ENCODE results near the gene MSANTD7. TPM values are rescaled to one million over a fixed set of nuclear protein-coding genes. Genes with fewer than 3 reads are reported as not detected.

MSANTD7 gene
- total and polyA plus RNA-seq, 2 donors (not counting 1 experiment from before 2014, with no cell fraction given) = 6.8 to 15.2 TPM

- Histone ChIP-seq H3K9ac (ENCODE audit: low read length) (no peak overlapping the region), H3K4me3 (ENCODE audit: control extremely low read depth in 1 of 5, extremely low read depth in 1 of 5, insufficient read depth in 1 of 5, low read depth in 2 of 5, low read length in 4 of 5) (no peak overlapping the region), H3K9me3 (ENCODE audit: control extremely low read depth in 1 of 3, control insufficient read depth in 2 of 3, insufficient read depth in 1 of 3, low read length in 2 of 3) (no peaks in the 10 kb centered on the region), H3K27ac (ENCODE audit: low read length in 2 of 2) (no peak overlapping the region), H3K4me1 (ENCODE audit: control insufficient read depth in 2 of 2, insufficient read depth in 2 of 2, low read length in 2 of 2) (peaks cover 16 to 17% of the 10 kb centered on the region in 2 donors), H3K79me2 (ENCODE audit: control insufficient read depth, insufficient read depth, low read length) (peaks cover 46% of the 10 kb centered on the region), H3K36me3 (replicated peaks in 1 of 2; ENCODE audit: control extremely low read depth in 1 of 2, control insufficient read depth in 1 of 2, extremely low read depth in 1 of 2, insufficient read depth in 2 of 2, low read length in 1 of 2) (peaks cover 10 to 27% of the 10 kb centered on the region in 2 experiments), H2AFZ (ENCODE audit: insufficient read depth, low read depth, low read length, poor library complexity, severe bottlenecking) (no peak overlapping the region), H4K20me1 (ENCODE audit: control insufficient read depth, insufficient read depth, low read length, poor library complexity, severe bottlenecking) (no peaks in the 10 kb centered on the region), H3K27me3 (replicated peaks in 1 of 4; ENCODE audit: control extremely low read depth in 1 of 4, control insufficient read depth in 3 of 4, insufficient read depth in 4 of 4, low read length in 3 of 4) (no peaks in the 10 kb centered on the region), H3K4me2 (replicated peaks; ENCODE audit: low read depth, low read length, poor library complexity, severe bottlenecking) (no peak overlapping the region)
- WGBS (ENCODE audit: insufficient coverage) = no CpG with 5 or more reads among the region's 2 CpGs
- Mint-ChIP-seq H3K27ac (no peak overlapping the region), H3K4me3 (peak overlapping the region; percentile 20), H3K27me3 (no peaks in the 10 kb centered on the region), H3K9me3 (ENCODE audit: insufficient read depth) (no peaks in the 10 kb centered on the region), H3K4me1 (peaks cover 20% of the 10 kb centered on the region)
- ChIA-PET CTCF (no interaction called here), POLR2A (no interaction called here)
- intact Hi-C loops (cut with micrococcal nuclease) = no loop called here
- ATAC-seq (ENCODE audit: low read depth) = no peak
- no peak for DNase-seq
- TF ChIP-seq EZH2 (IDR thresholded peaks at IDR 0.05; ENCODE audit: borderline replicate concordance, insufficient read depth, low read depth, low read length, poor library complexity, severe bottlenecking) = no peak
- TF ChIP-seq, protein P1, sequence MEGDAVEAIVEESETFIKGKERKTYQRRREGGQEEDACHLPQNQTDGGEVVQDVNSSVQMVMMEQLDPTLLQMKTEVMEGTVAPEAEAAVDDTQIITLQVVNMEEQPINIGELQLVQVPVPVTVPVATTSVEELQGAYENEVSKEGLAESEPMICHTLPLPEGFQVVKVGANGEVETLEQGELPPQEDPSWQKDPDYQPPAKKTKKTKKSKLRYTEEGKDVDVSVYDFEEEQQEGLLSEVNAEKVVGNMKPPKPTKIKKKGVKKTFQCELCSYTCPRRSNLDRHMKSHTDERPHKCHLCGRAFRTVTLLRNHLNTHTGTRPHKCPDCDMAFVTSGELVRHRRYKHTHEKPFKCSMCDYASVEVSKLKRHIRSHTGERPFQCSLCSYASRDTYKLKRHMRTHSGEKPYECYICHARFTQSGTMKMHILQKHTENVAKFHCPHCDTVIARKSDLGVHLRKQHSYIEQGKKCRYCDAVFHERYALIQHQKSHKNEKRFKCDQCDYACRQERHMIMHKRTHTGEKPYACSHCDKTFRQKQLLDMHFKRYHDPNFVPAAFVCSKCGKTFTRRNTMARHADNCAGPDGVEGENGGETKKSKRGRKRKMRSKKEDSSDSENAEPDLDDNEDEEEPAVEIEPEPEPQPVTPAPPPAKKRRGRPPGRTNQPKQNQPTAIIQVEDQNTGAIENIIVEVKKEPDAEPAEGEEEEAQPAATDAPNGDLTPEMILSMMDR (IDR thresholded peaks at IDR 0.05) = no peak
Observed at GRCh38 chr10:14840178-14840577, 2.1 kb downstream of the MSANTD7 start.

DNA sequence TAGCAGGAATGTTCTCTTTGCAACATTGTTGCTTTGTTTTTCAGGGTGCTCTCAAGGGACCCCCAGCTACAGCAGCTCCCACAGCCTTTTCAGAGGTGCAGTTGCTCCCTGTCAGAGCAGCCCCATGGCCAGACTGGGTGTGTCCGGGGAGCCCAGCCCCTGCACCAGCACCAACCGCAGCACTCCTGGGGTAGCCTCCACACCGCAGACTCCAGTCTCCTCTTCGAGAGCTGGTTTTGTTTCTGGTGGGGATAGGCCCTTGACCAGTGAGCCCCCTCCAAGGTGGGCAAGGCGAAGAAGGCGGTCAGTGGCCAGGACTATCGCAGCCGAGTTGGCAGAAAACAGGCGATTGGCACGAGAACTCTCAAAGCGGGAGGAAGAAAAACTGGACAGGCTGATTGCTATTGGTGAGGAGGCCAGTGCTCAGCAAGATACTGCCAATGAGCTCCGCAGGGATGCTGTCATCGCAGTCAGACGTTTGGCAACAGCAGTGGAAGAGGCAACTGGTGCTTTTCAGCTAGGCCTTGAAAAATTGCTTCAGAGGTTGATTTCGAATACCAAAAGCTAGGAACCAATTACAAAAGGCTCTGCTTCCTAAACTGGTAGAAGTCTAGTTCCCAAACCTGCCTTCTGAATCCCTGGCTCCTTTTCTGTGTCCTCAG is 5.4 kb downstream of the MSANTD7 start:
- Histone ChIP-seq H3K9ac (ENCODE audit: low read length) (no peak overlapping the region), H3K9me3 (ENCODE audit: control extremely low read depth in 1 of 3, control insufficient read depth in 2 of 3, insufficient read depth in 1 of 3, low read length in 2 of 3) (no peaks in the 10 kb centered on the region), H2AFZ (ENCODE audit: insufficient read depth, low read depth, low read length, poor library complexity, severe bottlenecking) (no peak overlapping the region), H4K20me1 (ENCODE audit: control insufficient read depth, insufficient read depth, low read length, poor library complexity, severe bottlenecking) (no peaks in the 10 kb centered on the region), H3K27me3 (replicated peaks in 1 of 4; ENCODE audit: control extremely low read depth in 1 of 4, control insufficient read depth in 3 of 4, insufficient read depth in 4 of 4, low read length in 3 of 4) (no peaks in the 10 kb centered on the region), H3K79me2 (ENCODE audit: control insufficient read depth, insufficient read depth, low read length) (peaks cover 35% of the 10 kb centered on the region), H3K4me3 (ENCODE audit: control extremely low read depth in 1 of 5, extremely low read depth in 1 of 5, insufficient read depth in 1 of 5, low read depth in 2 of 5, low read length in 4 of 5) (no peak overlapping the region), H3K27ac (ENCODE audit: low read length in 2 of 2) (no peak overlapping the region), H3K4me2 (replicated peaks; ENCODE audit: low read depth, low read length, poor library complexity, severe bottlenecking) (no peak overlapping the region), H3K36me3 (replicated peaks in 1 of 2; ENCODE audit: control extremely low read depth in 1 of 2, control insufficient read depth in 1 of 2, extremely low read depth in 1 of 2, insufficient read depth in 2 of 2, low read length in 1 of 2) (peaks cover 16 to 38% of the 10 kb centered on the region in 2 experiments), H3K4me1 (ENCODE audit: control insufficient read depth in 2 of 2, insufficient read depth in 2 of 2, low read length in 2 of 2) (peaks cover 8 to 9% of the 10 kb centered on the region in 2 donors)
- peaks cover 10% of the 10 kb centered on the region for H3K4me1 Mint-ChIP-seq
- POLR2A ChIA-PET = no interaction called here
- CTCF ChIA-PET = interaction anchor here (1.2 to 1.7 kb wide), 2 partner anchors 21 to 305 kb away, joined by 3 read pairs; no protein-coding TSS in a partner anchor
- DNase-seq (no peak), ATAC-seq (ENCODE audit: low read depth) (no peak)
- H3K27me3 Mint-ChIP-seq = no peaks in the 10 kb centered on the region
- no peak overlapping the region for H3K27ac Mint-ChIP-seq
- TF ChIP-seq, protein P1 (IDR thresholded peaks at IDR 0.05) = no peak
- TF ChIP-seq EZH2 (IDR thresholded peaks at IDR 0.05; ENCODE audit: borderline replicate concordance, insufficient read depth, low read depth, low read length, poor library complexity, severe bottlenecking) = no peak
- WGBS (ENCODE audit: insufficient coverage) = 98% methylated on average over 15 of the region's 15 CpGs
- H3K9me3 Mint-ChIP-seq (ENCODE audit: insufficient read depth) = no peaks in the 10 kb centered on the region
- H3K4me3 Mint-ChIP-seq = no peak overlapping the region
- intact Hi-C loops (cut with micrococcal nuclease) = no loop called here

Measured in B cell (primary cell).